NCI-H82 treated with DMSO at 0.1 percent for 48 hours (cell line): ENCODE results near the gene SDF4.
A peak's percentile ranks its signal among the peaks of the same experiment; 100 is the strongest.

ENCODE experiments used
- DNase-seq: peaks from one replicate; lab custom pipeline; 2025; ENCODE audit not compliant: unreplicated experiment; lab: John Stamatoyannopoulos, UW

SDF4 gene, protein sequence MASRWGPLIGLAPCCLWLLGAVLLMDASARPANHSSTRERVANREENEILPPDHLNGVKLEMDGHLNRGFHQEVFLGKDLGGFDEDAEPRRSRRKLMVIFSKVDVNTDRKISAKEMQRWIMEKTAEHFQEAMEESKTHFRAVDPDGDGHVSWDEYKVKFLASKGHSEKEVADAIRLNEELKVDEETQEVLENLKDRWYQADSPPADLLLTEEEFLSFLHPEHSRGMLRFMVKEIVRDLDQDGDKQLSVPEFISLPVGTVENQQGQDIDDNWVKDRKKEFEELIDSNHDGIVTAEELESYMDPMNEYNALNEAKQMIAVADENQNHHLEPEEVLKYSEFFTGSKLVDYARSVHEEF

DNA sequence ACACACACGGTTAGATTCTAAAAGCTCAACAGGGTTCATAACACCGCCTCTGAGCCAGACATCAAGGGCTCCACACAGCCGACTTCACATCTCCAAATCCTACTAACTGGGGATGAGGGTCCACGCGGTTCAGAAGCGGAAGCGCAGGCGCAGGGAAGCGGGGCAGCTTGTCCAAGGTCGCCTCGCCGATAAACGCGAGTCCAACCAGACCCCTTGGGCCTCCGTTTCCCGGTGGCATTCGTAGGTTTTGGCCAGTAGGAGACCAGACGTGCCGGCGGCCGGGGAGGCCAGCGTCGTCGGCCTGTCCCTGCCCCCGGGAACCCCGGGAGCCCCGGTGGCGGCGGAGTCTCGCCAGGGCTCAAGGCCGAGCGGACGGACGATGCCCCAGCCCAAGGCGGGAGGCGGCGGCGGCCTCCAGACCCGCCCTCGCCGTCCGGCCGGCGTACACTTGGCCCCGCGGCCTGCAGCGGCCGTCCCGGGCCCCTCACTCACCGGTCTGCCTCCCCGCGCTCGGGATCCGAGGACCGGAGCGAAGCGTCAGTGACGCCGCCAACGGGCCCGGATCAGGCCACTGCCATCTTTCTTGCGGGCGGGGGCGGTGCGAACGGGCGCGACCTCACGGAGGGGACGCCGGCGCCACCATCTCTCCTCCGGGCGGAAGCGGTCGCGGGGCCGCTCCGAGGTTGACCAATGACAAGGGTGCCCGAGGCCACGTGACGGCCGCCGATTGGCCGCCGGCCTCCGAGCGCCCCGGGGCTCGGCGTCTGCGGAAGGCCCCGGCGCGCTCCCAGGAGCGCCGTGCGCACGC lies at the start of gene SDF4:
TSS of gene SDF4 (minus strand) at position 602 of the 808 bp plus-strand sequence. CDS start 3,229 bp downstream, outside the sequence.
- peak; percentile 83 for DNase-seq

DNA sequence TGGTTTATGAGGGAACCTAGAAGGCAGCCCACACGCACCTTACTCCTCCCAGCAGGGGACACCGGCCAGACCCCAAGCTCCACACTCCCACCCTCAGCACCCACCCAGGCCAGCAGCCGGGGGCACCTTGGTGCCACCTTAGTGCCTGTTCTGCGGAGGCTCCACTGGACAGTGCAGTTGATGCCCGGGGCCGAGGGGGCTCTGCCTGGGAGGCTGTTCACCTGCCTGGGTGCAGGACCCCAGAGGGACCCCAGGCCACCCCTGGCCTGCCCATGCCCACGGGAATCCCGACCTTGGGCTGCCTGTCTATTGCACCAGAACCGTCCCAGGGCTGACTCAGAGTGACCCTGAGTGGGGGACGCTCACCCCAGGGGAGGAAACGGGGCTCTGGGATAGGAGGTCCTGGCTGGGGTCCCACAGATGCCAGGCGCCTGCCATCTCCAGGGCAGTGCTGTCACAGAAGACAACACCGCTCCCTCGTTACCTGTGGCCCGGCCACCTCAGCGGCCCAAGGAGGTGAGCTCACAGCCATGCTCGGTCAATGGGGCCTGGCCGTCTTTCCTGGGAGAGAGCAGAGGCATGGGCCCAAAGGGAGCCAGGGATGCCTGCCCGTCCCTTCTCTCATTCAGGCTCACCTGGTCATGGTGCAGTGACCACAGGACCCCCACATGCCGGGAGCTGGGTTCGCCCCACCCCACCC lies 49.1 kb upstream of the SDF4 start:
- DNase-seq: no peak

DNA sequence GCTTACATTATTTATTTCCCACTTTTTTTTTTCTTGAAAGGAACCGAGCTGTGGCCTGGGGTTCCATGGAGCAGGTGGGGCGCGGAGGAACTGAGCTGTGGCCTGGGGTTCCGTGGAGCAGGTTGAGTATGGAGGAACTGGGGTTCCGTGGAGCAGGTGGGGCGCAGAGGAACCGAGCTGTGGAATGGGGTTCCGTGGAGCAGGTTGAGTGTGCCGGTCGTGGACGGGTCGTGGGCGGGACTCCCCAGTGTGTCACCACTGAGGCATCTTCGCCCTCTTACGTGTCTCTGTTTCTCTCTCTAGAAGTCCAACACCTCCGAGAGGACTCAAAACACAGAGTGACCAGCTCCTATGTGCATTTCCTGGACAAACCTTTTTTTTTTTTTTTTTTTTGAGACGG lies 47.2 kb upstream of the SDF4 start:
- no peak for DNase-seq

DNA sequence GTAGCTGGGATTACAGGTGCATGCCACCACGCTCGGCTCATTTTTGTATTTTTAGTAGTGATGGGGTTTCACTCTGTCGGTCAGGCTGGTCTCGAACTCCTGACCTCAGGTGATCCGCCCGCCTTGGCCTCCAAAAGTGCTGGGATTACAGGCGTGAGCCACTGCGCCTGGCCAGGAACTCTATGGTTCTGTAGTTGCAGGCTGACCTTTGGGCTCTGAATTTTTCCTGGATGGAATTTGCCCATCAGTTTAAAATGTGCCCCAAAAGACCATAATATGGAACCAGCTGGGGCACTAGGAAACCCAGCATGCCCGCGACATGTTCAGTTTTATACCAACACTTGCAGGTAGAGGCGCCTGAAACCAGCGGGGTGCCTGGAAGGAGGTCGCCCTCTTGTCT lies 46.8 kb upstream of the SDF4 start:
- no peak for DNase-seq

DNA sequence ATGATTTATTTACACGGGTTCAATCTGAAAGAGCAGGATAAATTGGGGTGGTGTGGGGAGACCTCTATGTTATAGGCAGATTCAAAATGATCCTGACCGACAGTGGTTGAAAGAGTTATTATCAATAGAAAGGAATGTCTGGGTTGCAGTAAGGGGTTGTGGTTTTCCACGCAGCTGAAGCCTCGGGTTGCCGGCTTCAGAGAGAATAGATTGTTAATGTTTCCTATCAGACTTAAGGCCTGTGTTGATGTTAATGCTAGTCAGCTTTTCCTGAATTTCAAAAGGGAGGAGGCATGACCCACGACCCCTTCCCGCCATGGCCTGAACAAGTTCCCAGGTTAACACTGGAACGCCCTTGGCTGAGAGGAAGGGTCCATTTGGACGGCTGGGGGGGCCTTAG lies 44.0 kb upstream of the SDF4 start:
- no peak for DNase-seq

DNA sequence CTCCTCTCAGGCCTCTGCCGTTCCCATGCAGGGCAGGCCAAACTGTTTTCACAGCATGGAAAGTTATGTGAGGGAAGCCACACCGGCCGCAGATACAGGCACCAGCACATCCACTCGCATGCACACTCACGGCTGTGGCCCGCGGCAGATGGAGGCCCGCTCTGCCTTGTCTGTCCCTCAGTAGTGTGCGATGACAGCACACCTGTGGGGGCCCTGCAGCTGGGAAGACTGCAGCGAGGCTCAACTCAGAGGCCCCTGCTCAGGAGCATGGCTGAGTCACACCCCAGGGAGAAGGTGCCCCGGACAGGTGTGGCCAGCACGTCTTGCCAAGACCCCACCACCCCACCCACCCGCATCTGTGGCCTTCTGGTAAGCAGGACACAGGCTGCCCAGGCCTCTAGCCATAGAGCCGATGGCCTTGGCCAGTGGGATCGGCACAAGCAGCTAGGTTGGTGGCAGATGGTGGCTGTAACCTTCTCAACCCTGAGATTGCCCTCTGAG lies 43.2 kb upstream of the SDF4 start:
- DNase-seq: no peak

DNA sequence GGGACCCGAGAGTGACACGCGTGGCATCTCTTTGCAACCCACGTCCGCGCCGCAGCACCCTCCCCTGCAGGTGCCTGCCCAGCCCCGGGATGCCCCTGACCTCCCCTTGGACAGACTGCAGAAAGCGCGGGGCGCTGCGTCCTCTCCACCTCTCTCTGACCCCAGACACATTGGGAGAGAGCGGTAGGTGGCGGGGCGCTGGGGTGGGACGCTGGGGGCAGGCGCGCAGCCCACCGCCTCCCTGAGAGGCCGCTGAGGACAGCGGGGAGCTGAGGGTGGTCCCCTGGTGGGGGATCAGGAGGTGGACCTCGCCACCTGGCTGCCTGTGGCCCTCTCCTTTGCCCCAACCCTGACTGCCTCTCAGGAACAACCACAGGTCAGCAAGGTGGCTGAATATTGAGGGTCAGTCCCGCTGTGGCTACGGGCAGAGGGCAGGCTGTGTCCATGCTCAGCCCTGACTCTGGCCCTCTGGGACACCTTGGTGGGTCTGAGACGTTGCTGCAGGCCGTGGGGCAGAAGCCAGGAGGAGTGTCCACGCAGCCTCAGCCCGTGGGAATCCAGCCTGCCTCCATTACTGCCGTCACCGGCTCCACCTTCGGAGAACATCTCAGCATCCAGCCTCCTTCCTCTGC lies 42.6 kb upstream of the SDF4 start:
- DNase-seq: no peak

DNA sequence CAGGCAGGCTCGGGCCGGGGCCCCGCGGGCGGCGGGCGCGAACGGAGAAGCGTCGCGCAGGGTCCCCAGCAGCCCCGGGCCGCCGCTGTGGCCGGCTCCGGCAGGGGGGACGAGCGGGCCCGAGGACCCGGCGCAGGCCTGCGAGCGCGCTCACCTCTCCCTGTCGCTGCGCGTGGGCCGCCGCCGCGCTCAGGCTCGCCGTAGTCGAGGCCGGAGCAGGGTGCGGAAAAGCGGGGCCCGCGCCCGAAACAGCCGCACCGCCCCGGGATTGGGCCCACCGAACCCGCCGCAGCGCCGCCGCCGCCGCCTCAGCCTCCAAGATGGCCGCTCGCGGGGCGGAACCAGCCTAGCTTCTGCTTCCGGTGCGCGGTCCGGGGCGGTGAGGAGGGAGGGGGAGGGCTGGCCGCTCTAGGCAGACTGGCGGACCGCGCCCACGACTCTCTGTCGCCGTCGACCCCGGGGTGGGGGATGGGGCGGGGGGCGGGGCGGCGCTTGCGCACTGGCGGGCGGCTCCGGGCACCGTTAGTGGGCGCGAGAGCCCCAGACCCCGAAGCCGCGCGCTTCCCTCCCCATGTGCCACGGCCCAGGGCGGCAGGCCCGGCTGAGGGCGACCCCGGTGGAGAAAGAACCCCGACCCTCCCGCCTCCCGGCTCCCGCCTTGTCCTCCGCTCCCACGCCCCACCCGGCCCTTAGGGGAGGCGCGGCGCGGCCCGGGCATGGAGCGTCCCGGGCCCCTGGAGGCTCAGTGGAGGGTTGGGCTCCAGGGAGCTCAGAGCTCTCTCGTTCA lies 41.9 kb upstream of the SDF4 start, which contains the start of gene UBE2J2:
TSS of gene UBE2J2 (minus strand) at position 343 of the 787 bp plus-strand sequence. CDS start 5,862 bp downstream, outside the sequence.
- peak; percentile 71 for DNase-seq

DNA sequence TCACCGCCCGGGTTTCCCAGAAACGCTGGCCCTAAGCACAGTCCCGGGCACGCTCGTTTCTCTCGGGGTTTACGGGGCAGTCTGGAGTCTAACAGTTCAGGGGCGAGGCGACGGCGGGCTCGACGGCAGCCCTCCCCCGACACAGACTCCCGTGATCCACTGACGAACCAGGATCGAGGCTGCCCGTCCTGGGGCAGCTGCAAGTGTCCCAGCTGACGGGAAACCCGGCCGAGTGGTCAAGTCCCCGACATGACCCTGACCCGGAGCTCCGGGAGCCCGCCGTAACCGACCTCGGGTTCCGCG lies 41.4 kb upstream of the SDF4 start:
- no peak for DNase-seq

DNA sequence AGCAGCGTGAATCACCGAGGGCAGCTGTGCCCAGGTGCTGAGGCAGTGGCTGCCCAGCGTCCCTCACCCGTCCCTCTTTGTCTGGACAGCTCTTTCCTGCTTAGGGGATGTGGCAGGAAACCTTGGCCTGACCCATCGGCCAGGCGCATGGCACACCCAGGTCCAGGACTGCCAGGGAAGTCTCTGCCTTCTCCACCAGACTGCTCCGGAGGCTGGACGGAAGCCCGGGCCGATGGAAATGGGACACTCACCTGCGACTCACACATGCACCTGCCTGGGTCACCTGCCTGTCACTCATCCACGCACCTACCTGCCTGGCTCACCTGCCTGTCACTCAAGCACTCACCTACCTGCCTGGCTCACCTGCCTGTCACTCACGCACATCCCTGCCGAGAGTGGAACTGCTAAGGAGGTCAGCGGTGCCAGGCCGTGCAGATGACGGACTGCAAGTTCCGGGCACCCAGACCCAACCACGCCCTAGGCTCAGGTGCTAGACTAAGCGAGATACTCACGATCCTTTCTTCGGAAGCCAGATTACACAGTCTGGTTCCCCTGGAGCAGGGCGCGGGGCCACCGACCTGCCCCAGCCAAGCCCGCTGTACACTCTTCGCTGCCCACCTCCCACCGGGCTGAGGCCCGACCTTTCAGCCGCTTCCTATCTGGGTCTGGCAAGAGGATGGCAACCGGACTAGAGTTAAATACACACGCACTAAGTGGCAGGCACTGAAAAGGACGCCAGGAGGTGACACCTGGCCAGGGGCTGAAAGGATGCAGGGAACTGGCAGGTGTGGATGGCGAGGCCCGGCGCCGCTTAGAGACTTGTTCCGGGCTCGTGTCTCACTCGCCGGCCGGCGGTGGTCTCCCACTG lies 40.8 kb upstream of the SDF4 start:
- DNase-seq: no peak

DNA sequence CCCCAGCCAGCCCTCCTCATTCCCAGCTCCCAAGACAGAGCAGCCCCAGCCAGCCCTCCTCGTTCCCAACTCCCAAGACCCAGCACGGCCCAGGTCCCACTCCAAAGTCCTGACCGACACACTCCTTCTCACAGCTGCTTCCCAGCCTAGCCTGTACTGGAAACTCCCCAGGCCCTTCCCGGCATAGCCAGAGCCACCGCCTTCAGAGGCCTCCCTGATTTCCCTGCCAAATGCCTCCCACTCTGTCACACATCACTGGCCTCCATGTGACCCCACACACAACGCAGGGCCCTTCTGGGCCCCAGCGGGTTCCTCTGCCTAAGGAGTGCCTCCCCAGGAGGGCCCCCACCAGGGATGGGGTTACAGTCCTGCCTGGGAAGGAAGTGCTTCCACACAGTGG lies 39.0 kb upstream of the SDF4 start:
- DNase-seq: no peak

DNA sequence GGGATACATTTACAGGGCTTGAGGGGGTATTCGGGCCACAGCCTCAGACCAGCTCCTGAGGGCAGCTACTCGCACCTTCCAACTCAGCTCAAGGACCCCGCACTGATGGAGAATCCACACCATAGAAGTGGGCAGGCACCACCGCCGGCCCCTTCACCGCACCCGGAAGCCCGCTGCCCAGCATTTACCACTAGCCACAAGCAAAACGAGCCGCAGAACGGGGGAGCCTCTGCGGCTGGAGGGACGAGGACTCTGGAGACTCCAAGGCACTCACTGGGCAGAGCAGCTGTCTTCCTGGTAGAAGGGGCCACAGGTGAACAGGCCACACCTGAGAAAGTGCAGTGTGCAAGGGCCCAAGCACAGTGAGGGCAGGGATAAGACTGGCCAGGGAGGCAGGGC lies 36.5 kb upstream of the SDF4 start:
- no peak for DNase-seq

DNA sequence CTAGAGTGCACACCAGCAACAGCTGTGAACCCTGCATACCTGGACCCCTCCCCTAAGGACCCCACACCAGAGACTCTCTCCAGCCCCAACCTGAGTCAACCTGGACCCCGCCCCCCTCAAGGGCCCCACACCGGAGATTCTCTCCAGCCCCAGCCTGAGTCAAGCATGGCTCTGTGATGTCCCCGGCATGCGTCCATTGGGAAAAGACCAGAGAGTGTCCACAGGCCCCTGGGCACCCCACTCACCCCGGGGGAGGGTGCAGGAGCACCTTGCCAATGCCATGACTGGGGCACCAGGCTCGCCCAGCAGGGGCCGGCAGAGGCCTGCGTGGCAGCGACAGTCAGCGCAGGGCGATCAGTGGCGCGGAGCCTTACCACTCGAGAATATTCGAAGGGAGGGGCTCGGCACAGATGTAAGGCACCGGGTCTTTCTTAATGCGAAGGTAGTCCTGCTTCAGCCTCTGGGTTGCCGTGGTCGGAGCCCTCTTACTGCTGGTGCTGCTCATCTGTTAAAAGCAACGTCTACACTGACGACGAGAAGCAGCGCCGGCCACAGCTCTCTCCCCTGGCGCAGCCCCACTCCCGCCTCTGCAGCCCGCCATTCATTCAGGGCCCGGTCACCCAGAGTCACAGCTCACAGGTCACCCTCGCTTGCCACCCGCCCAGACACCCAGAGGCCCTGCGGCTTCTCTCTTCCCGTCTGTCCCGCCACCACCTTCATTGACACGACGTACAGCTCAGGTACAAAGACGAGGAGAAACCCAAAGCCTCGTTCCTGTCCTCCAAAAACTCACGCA lies 35.9 kb upstream of the SDF4 start:
- DNase-seq: no peak

DNA sequence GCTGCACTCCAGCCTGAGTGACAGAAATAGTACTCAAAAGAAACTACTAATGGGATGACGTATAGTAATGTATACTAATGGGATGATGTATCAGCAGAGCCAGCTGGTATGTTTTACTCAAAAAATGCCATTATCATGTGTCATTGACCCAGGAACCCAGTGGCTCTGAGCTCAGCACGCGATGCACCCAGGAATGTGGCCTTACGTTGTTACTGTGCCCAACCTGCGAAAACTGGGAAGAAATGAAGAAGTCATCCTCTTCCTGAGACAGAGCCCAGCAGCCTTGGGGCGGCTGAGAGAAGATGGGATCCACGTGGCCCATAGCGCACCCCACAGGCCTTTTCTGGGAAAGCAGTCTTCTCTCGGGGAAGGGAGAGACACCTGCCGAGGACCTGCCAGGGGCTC lies 33.1 kb upstream of the SDF4 start:
- DNase-seq: no peak

DNA sequence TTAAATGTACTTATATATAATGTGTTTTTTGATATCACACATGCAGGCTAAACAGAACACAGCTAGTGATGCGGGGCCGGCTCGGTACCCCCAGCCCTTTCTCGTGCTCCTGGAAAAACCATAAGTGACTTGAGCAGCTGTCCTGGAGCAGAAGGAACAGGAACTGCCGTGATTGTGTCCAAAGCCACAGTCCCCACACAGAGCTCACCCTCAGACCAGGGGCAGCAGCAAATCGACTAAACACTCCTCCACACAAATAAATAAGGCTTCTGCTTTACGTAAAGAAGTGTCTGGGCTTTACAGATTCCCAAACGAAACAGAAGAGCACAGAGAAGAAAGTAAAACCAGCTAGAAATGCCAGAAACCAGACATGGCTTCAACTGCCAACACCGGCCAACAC lies 32.2 kb upstream of the SDF4 start:
- no peak for DNase-seq

DNA sequence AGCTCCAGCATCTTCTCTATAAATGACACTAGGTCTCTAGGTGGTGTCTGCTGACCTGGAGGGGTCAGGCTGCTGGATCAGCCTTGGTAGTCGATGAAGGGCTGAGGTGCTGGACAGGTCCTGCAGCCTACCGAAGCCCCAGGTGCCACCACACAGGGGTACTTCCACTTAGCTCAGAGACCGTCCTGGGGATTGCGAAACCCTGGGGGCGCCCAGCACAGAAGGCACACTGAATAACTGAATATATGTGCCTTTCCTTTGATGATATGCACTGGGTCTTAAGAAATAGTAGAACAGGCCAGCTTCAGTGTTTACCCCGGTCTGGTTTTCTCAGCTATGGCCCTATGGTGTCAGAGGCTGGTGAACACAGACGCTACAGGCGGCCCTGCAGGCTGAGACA lies 31.0 kb upstream of the SDF4 start:
- no peak for DNase-seq

DNA sequence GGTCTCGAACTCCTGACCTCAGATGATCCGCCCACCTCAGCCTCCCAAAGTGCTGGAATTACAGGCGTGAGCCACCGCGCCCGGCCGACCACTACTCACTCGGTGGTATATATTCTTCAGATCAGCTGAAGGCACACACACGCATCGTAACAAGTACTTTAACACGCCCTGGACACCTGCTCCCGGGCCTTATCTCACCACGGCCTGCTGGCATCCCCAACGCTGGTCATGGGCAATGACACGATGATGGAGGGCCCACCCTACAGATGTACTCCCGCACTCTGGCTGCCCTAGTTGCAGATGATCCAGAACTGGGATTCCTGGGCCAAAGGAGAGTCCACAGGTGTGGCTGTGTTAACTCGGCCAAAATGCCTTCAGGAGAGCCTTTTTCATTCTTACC lies 30.3 kb upstream of the SDF4 start:
- DNase-seq: no peak

DNA sequence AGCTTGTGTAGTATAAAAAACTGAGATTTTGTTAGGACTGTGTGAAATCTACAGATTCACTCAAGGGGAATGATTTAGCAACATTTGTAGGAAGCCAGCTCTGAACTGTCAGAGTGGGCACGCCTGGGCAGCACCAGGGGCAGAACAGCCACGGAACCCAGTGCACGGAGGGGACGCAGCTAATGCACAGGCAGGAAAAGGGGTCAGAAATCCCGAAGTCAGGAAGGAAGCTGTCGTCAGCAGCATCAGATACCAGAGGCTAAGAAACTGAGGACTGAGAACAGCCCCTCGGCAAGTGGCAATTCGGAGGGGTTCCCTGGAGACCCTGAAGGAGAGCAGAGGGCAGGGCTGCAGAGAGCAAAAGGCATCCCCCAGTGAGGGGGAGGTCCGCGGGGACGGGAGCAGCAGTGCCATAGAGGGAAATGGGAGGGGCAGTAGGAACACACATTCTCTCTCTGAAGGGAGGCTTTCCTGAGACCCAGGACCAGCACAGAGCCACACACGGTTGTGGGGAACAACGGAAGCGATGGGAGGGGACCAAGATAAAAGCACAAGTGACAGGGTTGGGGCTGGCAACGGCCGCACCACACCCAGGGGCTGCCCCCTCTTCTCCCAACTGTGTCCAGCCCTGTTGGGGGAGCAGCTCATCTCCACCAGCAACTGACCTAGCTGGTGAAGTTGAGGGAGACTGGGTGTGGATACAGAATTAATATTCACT lies 29.2 kb upstream of the SDF4 start:
- DNase-seq: no peak
